GM12872 (cell line): ENCODE measurements around the gene NRGN.

Source experiments
- TF ChIP-seq, protein P1 (sequence below): IDR thresholded peaks from 3 replicates; pipeline ENCODE4 v1.5.1; 2011; ENCODE audit warnings: low read depth, mild to moderate bottlenecking, low read length, moderate library complexity; ENCODE audit not compliant: insufficient read depth

NRGN gene

DNA sequence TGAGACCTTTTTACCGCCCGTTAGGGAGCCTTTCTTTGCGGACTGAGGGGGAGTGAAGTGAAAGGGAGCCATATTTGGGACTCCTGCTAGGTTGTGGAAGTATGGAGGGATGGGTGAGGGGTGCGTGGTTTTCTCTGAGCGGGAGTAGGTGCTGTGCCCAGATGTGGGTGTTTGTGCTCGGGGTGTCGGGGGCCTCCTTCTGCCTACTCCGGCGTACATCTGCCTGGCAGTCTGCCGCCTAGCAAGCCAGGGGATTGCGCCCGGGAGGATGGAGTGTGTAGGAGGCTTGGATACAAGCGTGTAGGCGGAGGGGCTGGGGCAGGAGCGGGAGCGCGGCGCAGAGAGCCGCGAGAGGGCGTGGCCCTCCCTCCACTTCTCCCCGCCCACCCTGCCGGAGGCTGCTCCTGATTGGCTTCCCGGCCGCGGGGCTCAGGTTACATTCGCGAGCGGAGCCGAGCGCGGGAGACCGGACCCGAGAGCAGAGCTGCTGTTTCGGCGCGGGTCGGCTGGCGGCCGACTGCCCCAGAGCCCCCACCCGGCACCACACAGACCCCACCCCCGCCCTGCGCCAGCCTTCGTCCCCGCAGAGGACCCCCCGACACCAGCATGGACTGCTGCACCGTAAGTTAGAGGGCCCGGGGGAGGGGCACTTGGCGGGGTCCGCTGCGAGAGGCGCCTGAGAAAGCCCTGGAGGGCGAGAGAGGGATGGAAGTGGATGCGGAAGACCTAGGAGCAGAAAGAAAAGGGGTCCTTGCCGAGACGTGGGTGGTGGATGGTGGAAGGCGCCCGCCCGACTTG, at the start of gene NRGN:
TSS of gene NRGN (plus strand) at position 464 of the 798 bp plus-strand sequence. CDS start at position 607, 143 bp downstream.
- TF ChIP-seq, protein P1, sequence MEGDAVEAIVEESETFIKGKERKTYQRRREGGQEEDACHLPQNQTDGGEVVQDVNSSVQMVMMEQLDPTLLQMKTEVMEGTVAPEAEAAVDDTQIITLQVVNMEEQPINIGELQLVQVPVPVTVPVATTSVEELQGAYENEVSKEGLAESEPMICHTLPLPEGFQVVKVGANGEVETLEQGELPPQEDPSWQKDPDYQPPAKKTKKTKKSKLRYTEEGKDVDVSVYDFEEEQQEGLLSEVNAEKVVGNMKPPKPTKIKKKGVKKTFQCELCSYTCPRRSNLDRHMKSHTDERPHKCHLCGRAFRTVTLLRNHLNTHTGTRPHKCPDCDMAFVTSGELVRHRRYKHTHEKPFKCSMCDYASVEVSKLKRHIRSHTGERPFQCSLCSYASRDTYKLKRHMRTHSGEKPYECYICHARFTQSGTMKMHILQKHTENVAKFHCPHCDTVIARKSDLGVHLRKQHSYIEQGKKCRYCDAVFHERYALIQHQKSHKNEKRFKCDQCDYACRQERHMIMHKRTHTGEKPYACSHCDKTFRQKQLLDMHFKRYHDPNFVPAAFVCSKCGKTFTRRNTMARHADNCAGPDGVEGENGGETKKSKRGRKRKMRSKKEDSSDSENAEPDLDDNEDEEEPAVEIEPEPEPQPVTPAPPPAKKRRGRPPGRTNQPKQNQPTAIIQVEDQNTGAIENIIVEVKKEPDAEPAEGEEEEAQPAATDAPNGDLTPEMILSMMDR: no peak

- TF ChIP-seq, protein P1: no peak
Observed at GRCh38 chr11:124693142-124693541, 46.6 kb upstream of the NRGN start.

GRCh38 chr11:124699547-124699946, 40.2 kb upstream of the NRGN start:
- TF ChIP-seq, protein P1: no peak

- TF ChIP-seq, protein P1: no peak
Observed at GRCh38 chr11:124700028-124700427, 39.7 kb upstream of the NRGN start.

DNA sequence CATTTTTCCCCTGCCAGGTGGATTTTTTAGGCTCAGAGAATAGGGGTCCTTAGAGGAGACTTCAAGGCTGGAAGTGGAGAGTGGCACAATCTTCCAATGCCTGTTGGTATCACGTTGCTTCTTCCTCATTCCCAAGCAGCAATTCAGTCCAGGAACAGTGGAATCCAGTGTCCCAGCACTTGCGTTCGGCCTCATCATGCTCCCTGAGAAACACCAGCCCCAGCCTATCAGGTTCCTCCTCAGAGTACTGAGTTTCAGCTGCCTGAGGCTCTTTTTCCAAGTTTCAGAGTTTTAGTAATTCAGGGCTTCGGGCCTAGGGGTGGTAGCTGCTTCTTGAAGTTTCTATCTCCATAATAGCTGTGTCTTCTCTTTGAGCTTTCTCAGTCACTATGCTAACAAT, 31.9 kb upstream of the NRGN start:
- TF ChIP-seq, protein P1: no peak

- TF ChIP-seq, protein P1: no peak
Observed at GRCh38 chr11:124712392-124712791, 27.4 kb upstream of the NRGN start.

DNA sequence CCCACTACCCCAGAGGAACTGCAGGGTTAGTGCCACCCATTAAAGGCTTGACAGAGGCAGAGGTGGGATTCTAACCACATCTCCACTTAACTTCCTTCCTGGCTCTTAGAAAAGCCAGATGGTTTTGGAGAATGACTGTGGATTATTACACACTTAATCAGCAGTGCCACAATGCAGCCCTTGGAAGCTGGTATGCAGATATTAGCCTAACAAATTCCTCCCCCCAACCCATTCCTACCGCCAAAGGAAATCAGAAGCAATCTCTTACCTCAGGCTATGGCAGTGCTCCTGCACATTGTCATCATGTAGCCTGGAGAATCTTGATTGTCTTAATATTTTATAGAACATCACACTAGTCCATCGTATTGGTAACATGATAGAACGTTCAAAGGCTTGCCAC, 23.2 kb upstream of the NRGN start:
- TF ChIP-seq, protein P1: no peak

GRCh38 chr11:124717421-124717785, 22.3 kb upstream of the NRGN start:
- TF ChIP-seq, protein P1: no peak
